T-helper 2 cell treated with Interferon-gamma antibody and Interleukin-4, amounts not matched to agents 5 μg/mL and 100 μg/mL, for 36 hours (primary cell): ENCODE results near the gene SORCS3.

ENCODE experiments used
- DNase-seq: peaks from one replicate; pipeline ENCODE4 v3.0.0; 2021; ENCODE audit warnings: low spot score
- H3K27ac Mint-ChIP-seq: one replicate; pipeline ENCODE4 v1.8.0; 2021; ENCODE audit warnings: mild to moderate bottlenecking, mixed read lengths
- H3K27me3 Mint-ChIP-seq: one replicate; pipeline ENCODE4 v1.8.0; 2021; ENCODE audit warnings: low read depth, mixed read lengths
- H3K36me3 Mint-ChIP-seq: one replicate; pipeline ENCODE4 v1.8.0; 2021; ENCODE audit warnings: low read depth, mixed read lengths
- H3K4me1 Mint-ChIP-seq: one replicate; pipeline ENCODE4 v1.8.0; 2021; ENCODE audit warnings: low read depth, mixed read lengths
- H3K4me3 Mint-ChIP-seq: one replicate; pipeline ENCODE4 v1.8.0; 2022; ENCODE audit warnings: mild to moderate bottlenecking, moderate library complexity, mixed read lengths
- H3K9me3 Mint-ChIP-seq: one replicate; pipeline ENCODE4 v1.8.0; 2021; ENCODE audit warnings: mixed read lengths

SORCS3 gene

DNA sequence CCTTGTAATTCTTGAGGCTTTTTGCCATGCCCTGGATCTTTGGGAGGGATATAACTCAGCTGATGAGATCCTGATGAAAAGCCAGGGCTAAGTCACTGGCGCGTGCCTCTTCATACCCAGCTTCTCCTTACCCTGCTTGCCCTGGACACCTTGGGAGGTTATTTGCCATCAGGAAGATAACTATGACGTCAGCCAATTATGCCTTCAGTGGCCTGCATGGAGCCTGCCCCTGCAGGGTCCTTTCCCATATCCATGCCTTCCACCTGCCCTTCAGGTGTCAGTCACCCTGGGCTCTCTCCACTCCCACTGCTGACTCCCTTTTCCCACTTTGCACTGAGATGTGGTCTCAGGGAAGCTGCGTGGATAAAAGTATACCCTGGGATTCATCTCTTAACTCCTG lies 520.1 kb downstream of the SORCS3 start:
- Mint-ChIP-seq H3K9me3 (no peaks in the 10 kb centered on the region), H3K4me1 (no peaks in the 10 kb centered on the region), H3K27ac (no peak overlapping the region), H3K4me3 (no peak overlapping the region), H3K27me3 (no peaks in the 10 kb centered on the region), H3K36me3 (no peaks in the 10 kb centered on the region)
- DNase-seq: no peak

- Mint-ChIP-seq H3K4me1 (no peaks in the 10 kb centered on the region), H3K4me3 (no peak overlapping the region), H3K27ac (no peak overlapping the region), H3K27me3 (no peaks in the 10 kb centered on the region), H3K36me3 (no peaks in the 10 kb centered on the region), H3K9me3 (no peaks in the 10 kb centered on the region)
- no peak for DNase-seq
Observed at GRCh38 chr10:105161767-105162166, 520.7 kb downstream of the SORCS3 start.

DNA sequence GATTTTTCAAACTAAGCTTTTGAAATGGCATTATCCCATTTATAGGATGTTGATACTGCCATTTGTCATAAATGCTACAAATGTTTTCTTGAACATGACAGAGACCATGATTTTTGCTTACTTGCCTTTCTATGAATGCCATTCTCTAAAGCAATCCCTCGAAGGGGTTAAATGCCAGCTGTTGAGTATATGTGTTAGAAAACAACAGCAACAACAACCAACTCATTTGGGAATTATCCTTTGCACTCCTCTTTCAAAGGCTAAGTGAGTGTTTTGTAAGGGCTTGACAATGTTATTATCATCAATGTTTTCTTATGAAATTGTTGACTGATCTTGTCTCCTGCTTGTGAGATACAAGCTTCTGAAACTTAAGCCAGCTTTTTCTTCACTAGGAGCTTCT lies 529.4 kb downstream of the SORCS3 start:
- DNase-seq: no peak
- Mint-ChIP-seq H3K4me3 (no peak overlapping the region), H3K36me3 (no peaks in the 10 kb centered on the region), H3K27me3 (no peaks in the 10 kb centered on the region), H3K9me3 (no peaks in the 10 kb centered on the region), H3K4me1 (no peaks in the 10 kb centered on the region), H3K27ac (no peak overlapping the region)

- Mint-ChIP-seq H3K27ac (no peak overlapping the region), H3K36me3 (no peaks in the 10 kb centered on the region)
Observed at GRCh38 chr10:105171945-105172344, 530.9 kb downstream of the SORCS3 start.

DNA sequence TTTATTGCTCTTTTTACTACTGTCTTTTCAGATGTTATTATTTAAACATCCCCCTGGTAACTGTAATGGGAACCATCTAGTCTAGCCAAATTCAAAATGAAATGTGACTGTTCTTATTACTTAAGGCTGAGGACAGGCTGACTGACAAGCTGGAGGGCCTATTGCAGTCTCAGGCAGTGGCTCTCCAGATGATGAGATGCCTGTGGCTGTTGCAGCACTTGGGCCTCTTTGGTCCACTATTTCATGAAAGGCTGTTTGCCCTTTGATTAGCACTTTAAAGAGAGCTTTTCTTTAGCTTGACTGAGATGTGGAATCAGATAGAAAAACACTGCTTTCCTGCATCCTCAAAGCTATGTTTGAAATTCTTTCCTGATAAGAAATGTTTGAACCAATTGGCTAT lies 540.5 kb downstream of the SORCS3 start:
- no peak for DNase-seq
- no peak overlapping the region for H3K27ac Mint-ChIP-seq
- no peak overlapping the region for H3K4me3 Mint-ChIP-seq
- H3K36me3 Mint-ChIP-seq: no peaks in the 10 kb centered on the region
- no peaks in the 10 kb centered on the region for H3K27me3 Mint-ChIP-seq
- no peaks in the 10 kb centered on the region for H3K9me3 Mint-ChIP-seq
- H3K4me1 Mint-ChIP-seq: no peaks in the 10 kb centered on the region

More at GRCh38 chr10:105171945-105172344, 530.9 kb downstream of the SORCS3 start:
- H3K4me3 Mint-ChIP-seq: no peak overlapping the region
- H3K27me3 Mint-ChIP-seq: no peaks in the 10 kb centered on the region
- no peaks in the 10 kb centered on the region for H3K4me1 Mint-ChIP-seq
- DNase-seq: no peak
- no peaks in the 10 kb centered on the region for H3K9me3 Mint-ChIP-seq

DNA sequence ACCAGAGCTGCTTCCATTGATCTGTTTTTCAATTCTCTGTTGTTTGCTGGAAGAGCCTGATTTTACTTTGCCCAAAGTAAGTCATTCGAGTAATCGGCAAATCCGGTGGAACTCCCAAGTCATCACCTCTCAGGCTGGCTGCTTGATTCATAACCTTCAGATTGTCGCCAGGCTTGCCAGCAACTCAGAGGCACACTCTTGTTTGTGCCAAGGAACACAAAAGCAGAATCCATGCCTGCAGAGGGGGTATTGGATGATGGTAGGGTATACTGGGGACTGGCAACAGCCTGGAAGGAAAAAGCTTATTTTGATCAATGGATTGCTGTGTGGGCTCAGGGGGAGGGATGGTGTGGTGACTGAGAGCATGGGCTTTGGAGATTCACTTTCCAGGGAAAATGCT lies 542.4 kb downstream of the SORCS3 start:
- no peak for DNase-seq
- Mint-ChIP-seq H3K27ac (no peak overlapping the region), H3K9me3 (no peaks in the 10 kb centered on the region), H3K4me1 (no peaks in the 10 kb centered on the region), H3K36me3 (no peaks in the 10 kb centered on the region), H3K4me3 (no peak overlapping the region), H3K27me3 (no peaks in the 10 kb centered on the region)

GRCh38 chr10:105185161-105185560 lies 544.1 kb downstream of the SORCS3 start:
- H3K4me3 Mint-ChIP-seq: no peak overlapping the region
- no peaks in the 10 kb centered on the region for H3K4me1 Mint-ChIP-seq
- H3K27ac Mint-ChIP-seq: no peak overlapping the region
- H3K9me3 Mint-ChIP-seq: no peaks in the 10 kb centered on the region
- DNase-seq: no peak
- H3K36me3 Mint-ChIP-seq: no peaks in the 10 kb centered on the region
- H3K27me3 Mint-ChIP-seq: no peaks in the 10 kb centered on the region

- no peaks in the 10 kb centered on the region for H3K9me3 Mint-ChIP-seq
- H3K27me3 Mint-ChIP-seq: no peaks in the 10 kb centered on the region
- no peak overlapping the region for H3K27ac Mint-ChIP-seq
- H3K36me3 Mint-ChIP-seq: no peaks in the 10 kb centered on the region
- H3K4me1 Mint-ChIP-seq: no peaks in the 10 kb centered on the region
- DNase-seq: no peak
- no peak overlapping the region for H3K4me3 Mint-ChIP-seq
Observed at GRCh38 chr10:105187243-105187642, 546.2 kb downstream of the SORCS3 start.

DNA sequence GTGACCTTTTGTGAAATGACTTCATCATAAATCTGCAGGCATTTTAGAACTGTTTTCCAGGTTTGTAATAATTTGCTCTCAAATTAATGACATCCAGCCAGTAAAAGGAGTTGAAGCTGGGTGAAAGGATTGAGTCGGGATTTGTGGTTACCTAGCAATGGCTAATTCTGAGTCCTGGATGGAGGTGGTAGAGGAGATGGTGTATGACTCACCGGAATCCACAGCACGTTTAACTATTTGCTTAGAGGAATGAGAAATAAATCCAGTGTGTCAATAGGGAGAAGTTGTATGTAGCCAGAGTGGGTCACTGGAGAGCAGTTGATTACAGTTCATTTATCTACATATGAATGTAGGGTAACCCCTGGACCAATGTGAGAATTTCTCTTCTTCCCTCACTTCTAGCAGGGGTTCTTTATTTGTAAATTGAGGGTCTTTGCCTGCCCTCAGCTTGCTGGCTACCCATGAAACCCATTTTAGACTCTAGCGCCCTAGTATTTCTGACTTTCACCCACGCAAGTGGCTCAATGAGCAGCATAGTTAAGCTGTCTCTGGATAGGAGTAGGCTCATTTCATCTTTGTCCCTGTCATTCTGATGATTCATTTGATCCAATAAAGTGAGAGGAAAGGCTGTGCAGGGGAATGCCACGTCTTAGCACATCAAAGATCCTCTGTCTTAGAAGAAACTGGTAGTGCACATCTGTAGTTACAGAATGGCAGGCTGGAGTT lies 547.8 kb downstream of the SORCS3 start:
- Mint-ChIP-seq H3K9me3 (no peaks in the 10 kb centered on the region), H3K27me3 (no peaks in the 10 kb centered on the region), H3K4me1 (no peaks in the 10 kb centered on the region), H3K27ac (no peak overlapping the region), H3K36me3 (no peaks in the 10 kb centered on the region), H3K4me3 (no peak overlapping the region)
- no peak for DNase-seq

- Mint-ChIP-seq H3K27ac (no peak overlapping the region), H3K27me3 (no peaks in the 10 kb centered on the region), H3K4me1 (no peaks in the 10 kb centered on the region), H3K36me3 (no peaks in the 10 kb centered on the region), H3K4me3 (no peak overlapping the region), H3K9me3 (no peaks in the 10 kb centered on the region)
- DNase-seq: no peak
Observed at GRCh38 chr10:105189463-105189800, 548.3 kb downstream of the SORCS3 start.

DNA sequence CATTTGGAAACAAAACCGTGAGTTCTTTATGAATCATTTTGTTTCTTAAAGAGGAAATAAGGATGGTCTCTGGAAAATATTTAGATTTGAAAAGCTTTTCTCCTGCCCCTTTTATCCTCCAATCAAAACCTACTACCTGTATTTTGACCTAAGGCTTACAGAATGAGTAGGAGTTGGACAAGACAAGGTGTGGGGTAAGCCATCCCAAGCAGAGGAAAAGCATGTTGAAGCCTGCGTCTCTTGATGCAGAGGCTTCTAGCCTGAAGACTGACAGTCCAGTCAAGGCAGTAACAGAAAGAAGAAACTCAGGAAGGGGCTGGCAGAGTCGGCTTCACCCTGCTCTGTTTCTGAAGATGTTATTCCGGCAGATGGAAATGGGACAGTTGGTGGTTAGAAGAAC lies 551.1 kb downstream of the SORCS3 start:
- Mint-ChIP-seq H3K4me3 (no peak overlapping the region), H3K4me1 (no peaks in the 10 kb centered on the region), H3K27ac (no peak overlapping the region), H3K9me3 (no peaks in the 10 kb centered on the region), H3K27me3 (no peaks in the 10 kb centered on the region), H3K36me3 (no peaks in the 10 kb centered on the region)
- DNase-seq: no peak

- DNase-seq: no peak
- Mint-ChIP-seq H3K27ac (no peak overlapping the region), H3K4me1 (no peaks in the 10 kb centered on the region), H3K9me3 (no peaks in the 10 kb centered on the region), H3K4me3 (no peak overlapping the region), H3K36me3 (no peaks in the 10 kb centered on the region), H3K27me3 (no peaks in the 10 kb centered on the region)
Observed at GRCh38 chr10:105192861-105193260, 551.8 kb downstream of the SORCS3 start.

- H3K27me3 Mint-ChIP-seq: no peaks in the 10 kb centered on the region
- no peaks in the 10 kb centered on the region for H3K9me3 Mint-ChIP-seq
- no peak overlapping the region for H3K27ac Mint-ChIP-seq
- no peak overlapping the region for H3K4me3 Mint-ChIP-seq
- no peak for DNase-seq
- no peaks in the 10 kb centered on the region for H3K36me3 Mint-ChIP-seq
- no peaks in the 10 kb centered on the region for H3K4me1 Mint-ChIP-seq
Observed at GRCh38 chr10:105195831-105196230, 554.7 kb downstream of the SORCS3 start.

GRCh38 chr10:105197598-105198364 lies 556.7 kb downstream of the SORCS3 start:
- H3K36me3 Mint-ChIP-seq: no peaks in the 10 kb centered on the region
- DNase-seq: no peak
- H3K4me3 Mint-ChIP-seq: no peak overlapping the region
- H3K27me3 Mint-ChIP-seq: no peaks in the 10 kb centered on the region
- H3K4me1 Mint-ChIP-seq: no peaks in the 10 kb centered on the region
- H3K27ac Mint-ChIP-seq: no peak overlapping the region
- no peaks in the 10 kb centered on the region for H3K9me3 Mint-ChIP-seq

- Mint-ChIP-seq H3K27me3 (no peaks in the 10 kb centered on the region), H3K9me3 (no peaks in the 10 kb centered on the region), H3K36me3 (no peaks in the 10 kb centered on the region), H3K4me3 (no peak overlapping the region), H3K4me1 (no peaks in the 10 kb centered on the region), H3K27ac (no peak overlapping the region)
- no peak for DNase-seq
Observed at GRCh38 chr10:105206616-105207015, 565.5 kb downstream of the SORCS3 start.
